CD4-positive, alpha-beta T cell treated with Interleukin-15 for 4 hours (primary cell): ENCODE measurements around the gene LRRC2.
"Not testable (repeated sequence)": the region's sequence is repeated elsewhere in the genome, so short reads cannot be mapped to it uniquely, and the experiment has no call there.

ENCODE experiments used
- DNase-seq: peaks from one replicate; pipeline ENCODE4 v3.0.0-alpha.2; 2020; ENCODE audit warnings: low spot score

The LRRC2 gene, protein sequence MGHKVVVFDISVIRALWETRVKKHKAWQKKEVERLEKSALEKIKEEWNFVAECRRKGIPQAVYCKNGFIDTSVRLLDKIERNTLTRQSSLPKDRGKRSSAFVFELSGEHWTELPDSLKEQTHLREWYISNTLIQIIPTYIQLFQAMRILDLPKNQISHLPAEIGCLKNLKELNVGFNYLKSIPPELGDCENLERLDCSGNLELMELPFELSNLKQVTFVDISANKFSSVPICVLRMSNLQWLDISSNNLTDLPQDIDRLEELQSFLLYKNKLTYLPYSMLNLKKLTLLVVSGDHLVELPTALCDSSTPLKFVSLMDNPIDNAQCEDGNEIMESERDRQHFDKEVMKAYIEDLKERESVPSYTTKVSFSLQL

DNA sequence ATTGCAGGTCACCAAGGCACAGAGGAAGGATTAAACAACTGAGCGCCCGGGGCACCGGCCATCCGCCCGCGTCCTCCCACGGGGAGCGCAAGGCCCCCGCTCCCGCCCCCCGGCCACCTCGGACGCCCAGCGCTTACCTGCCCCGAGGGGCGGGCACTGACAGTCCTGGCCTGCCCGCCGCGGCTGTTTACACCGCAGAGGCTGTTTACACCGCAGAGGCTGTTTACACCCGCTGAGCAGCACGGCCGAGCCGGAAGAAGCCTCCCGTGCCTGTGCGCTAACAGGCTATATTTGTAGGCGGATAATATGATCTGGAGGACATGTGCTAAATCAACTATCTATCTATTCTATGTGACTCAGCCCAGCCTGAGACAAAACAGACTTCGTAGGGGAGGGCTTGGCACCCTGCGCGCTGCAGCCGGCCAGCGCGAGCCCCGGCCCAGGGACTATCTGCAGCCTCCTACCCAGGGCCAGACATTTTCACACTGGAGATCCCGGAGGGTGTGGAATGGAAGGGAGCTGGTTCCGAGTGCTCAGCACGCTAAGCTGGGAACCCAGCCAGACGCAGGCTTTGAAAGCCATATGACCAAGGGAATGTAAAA, at the start of gene LRRC2:
Gene LRRC2 (minus strand): TSS at position 263 of the 602 bp plus-strand sequence. CDS start 14,711 bp downstream, outside the sequence.
- no peak for DNase-seq

DNA sequence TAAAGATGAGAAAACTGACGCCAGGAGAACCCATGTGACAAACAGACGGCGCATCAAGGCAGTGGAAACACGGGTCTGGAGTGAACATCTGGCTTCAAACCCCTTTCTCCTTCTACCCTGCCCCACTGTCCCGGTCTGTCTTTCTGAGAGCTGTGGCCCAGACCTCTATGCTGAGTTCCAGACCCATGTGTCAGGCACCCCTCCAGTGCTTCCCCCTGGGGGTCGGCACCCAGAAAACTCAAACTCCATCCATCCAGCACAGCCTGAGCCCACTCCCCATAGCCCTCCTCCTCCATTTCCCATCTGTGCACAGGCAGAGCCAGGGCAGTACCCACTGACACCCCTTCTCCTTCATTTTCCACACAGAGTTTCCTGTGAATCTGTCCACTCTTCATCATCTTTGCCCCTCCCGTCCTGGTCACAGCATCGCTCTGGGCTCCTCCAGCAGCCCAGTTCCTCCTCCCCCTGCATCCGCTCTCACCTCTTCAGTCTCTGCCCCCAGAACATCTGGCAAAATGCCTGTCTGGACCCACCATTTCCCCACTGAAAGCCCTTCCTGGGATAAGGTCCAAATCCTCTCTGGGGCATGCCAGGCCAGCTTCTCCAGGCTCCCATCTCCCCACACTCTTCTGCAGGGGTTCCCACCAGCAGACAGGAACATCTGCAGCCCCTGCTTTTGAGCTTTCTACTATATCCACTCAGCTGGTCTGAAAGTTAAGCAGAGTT, 49.1 kb upstream of the LRRC2 start:
- DNase-seq: no peak

DNA sequence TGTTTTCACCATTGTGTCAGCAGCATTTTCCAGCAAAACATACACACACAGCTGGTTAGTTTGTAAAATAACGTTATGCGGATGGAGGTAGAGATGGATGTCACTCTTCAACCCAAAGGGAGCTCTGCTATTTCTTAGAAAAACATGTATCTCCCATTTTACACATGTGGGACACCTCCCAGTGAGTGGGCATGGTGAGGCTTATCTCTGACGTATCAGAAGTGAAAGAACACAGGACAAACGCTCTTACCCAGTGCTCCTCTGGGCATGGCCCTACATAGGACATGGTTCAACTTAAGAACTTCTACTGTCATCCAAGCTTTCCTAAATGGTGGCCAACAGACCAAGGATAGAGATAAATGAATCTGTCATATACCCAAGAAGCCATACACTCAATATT, 48.3 kb upstream of the LRRC2 start:
- DNase-seq: no peak

DNA sequence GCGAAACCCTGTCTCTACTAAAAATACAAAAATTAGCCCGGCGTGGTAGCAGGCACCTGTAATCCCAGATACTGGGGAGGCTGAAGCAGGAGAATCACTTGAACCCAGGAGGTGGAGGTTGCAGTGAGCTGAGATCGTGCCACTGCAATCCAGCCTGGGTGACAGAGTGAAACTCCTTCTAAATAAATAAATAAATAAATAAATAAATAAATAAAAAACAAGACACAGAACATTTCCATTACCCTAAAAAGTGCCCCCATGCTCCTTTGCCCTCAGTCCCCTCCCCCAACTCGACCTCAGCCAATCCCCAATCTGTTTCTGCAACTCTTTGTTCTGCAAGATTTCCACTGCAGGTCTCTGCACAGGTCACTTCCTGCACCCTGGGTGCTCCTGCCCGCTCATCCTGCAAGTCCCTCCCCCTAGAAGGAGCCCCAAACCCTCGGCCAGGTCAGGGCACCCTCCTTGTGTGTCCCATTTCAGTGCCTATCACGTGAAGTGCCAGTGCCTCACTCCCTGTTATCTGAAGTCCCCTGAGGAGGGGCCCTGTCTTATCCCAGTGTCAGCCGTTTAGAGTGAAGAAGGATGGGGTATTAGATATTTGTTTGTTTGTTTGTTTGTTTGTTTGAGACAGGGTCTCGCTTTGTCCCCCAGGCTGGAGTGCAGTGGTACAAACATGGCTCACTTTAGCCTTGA, 47.4 kb upstream of the LRRC2 start:
- no peak for DNase-seq

DNA sequence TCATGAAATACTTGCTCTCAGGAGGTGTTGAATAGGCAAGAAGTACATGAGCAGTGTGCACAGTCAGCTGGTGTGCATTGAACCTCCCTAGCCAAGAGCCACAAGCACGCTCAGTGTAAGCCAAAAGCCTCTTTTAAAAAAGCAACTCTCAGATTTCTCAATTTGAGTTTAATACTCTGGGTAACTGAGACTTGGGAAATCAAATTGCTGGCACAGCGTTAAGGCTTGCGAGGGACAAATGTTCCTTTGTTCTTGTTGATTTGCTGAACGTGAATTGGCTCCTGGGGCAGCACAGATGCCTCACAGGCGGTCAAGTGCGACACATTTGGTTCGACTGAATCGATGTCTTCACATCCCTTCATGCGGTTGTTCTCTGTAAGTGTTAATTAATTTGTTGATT, 46.2 kb upstream of the LRRC2 start, which contains the start of gene FAM240A:
Gene FAM240A (plus strand): TSS at position 202 of the 400 bp plus-strand sequence. CDS start 159 bp downstream, at position 361.
- DNase-seq: no peak

DNA sequence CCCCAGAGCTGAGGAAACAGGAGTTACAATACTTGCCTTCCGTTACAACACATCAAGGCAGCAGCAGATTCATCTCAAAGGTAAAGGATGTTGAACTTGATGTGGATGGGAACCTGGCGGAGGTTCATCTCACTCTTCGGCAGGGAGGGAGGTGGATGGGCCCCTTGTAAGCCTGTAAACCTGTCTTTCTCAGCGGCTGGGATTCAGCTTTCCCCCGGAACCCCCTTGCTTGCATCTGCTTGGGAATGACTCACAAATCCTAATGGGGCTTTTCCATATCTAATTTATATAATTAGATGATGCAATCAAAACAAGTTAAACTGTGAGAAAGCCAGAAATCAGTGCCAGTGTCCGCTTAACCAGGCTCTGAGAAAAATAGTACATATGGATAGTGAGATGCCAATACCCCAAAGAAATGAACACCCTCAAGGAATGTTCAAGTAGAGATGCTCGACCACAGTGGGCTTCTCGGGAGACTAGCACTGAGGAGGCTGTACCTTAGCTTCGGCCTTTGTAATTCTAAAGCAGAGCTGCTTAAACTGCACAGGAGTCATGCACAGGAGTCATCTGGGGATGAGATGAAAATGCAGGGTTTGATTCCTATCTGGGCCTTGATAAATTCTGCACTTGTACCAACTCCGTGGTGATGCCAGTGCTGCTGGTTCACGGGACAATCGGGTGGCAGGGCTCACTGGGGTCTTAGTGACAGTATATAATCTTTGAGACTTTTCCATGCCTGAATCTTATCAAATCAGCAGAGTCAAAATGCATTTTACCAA, 44.0 kb upstream of the LRRC2 start:
- no peak for DNase-seq

DNA sequence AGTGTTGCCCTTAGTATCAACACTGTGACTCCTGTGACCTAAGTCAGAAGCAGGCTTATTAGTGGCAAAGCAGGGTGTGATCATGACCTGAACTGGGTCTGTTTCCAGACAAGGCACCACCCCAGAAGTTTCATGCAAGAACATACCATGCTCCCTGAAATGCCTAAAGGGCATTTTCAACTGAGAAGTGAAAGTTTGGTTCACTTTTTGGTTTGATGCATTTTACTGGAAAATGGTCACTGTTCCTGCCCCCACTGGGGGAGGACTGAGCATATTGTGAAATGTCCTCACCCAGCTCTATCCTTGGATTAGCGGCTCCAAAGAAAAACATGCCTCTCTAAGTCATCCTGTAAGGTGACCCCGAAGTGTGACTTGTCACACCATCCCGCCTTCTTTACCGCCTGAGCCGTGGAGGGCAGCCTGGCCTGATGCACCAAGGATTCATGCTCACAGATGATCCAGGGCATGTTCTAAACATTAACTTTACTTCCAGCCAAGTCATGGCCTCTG, 43.2 kb upstream of the LRRC2 start:
- no peak for DNase-seq

DNA sequence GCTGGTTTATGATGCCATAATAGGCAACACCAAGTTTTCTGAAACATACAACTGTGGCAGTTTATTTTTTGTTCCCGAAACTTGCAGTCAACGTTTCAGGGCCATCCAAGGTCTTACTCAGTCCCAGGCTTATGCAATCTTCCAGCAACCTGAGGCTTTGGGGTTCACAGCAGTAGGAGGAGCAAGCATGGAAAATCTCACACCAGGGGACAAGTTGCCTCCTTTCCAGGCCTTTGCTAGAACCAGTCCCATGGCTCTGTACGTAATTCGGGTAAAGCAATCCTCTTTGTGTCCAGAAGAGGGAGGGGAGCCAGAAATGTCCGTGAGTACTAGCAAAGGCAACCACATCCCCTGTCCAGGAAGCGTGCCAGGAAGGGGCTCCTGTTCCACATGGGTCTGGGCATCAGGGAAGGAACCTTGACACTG, 41.5 kb upstream of the LRRC2 start:
- DNase-seq: no peak

DNA sequence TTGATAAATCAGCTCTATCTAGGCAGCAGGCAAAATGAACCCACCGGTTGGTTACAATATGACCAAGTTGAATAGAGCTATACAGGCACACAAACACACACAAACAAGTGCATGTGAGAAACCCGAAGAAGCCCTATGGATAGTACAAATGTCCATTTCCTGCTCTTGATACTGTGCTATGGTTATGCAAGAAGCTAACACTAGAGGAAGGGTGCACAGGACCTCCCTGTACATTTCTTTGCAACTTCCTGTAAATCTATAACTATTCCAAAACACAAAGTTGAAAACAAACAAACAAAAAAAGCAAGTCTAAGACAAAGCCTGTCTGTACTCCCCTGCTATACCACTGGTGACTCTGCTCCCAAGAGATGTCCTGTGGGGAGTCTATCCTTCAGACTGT, 38.0 kb upstream of the LRRC2 start:
- no peak for DNase-seq

DNA sequence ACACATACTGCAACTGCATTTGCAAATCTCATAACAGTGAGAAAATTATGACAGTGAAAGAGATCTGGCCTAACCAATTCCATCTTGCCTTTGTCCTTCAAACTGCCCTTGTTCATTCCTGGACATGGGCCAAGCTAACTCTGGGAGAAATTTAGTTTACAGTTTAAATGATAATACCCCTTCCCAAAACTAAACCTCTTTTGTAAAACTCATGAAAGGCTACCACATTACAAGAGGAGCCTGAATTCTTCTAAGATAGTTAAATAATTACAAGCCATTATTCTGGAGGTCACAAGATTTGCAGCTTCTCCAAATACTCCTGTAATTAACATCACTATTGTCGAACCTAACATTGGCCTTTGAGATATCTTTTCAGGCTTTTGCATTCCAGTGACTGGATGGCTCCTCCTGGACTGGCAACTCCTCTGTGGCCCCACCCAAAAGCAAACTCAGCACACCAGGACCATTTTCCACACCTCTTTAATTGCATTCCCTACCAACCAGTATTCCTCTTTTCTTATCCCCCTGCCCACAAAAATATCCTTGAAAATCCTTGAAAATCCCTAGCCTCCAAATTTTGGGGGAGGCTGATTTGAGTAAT, 37.4 kb upstream of the LRRC2 start:
- no peak for DNase-seq

DNA sequence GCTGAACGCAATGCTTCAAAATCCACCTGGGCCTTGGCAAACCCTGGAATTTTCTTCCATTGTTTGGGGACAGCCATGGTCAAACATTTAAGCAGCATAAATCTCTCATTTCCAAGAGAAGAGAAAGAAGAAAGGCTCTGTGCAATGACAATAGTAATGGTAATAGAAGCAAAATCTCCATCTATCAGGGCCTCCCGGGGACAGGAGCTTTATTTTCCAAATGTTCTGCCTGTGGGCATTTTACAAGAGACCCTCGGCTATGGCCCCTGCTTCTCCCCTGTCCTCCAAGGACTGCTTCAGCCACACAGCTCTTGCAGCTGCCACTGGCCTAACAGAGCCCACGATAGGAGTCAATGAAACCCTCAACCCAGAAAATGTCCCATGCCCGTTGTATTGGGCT, 33.5 kb upstream of the LRRC2 start:
- no peak for DNase-seq

DNA sequence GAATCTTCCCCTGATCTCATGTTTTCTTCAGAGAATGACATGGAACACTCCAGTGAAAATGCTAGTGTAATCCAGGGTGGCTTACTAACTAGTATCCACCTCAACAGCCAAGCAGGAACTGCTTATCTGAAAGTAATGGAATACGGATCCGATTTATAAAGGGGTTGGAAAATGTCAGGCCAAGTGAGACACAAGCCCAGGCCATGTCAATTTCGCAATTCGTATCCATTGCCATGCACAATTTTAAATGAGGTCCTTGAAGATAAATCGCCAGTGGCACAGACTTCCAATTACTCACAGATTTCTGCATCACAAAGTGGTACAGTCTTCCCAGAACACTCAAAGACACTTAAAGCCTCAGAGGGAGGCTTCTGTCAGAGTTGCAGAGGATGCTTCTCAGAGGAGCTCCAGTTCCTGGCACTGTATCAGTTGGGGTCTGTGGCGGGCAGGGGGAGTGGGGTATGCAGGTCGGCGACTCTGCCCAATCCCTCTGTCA, 29.8 kb upstream of the LRRC2 start:
- no peak for DNase-seq

DNA sequence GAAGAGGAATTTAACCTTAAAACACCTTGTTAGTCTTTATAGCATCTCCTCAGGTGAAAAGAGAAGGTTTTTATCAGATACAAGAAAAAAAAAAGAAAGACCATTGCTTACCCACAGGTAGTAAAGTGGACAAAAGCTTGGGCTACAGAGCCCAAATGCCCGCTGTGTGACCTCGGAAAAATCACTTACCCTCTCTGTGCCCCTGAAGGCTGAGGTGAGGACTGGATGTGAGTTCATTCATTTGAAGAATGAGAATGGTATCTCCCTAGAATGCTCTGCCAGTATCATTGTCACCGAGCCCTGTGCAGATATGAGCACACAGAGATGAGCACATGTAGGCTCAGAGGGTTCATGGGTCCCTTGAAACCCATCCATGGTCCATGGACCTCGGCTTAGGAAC, 28.6 kb upstream of the LRRC2 start:
- DNase-seq: no peak

DNA sequence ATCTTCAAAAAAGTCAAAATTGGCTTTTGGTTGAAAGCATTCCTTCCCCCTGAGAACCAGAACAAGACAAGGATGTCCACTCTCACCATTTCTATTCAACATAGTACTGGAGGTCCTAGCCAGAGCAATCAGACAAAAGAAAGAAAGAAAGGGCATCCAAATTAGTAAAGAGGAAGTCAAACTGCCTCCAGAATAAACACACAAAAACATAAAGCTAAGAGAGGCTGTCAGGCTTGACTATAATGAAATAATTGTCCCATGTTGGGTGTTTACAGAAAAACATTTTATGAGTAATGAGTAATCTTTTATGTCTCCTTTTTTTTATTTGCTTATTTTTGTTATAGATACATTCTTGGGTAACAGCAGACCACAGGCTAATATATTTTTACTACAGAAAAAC, 27.9 kb upstream of the LRRC2 start:
- no peak for DNase-seq

DNA sequence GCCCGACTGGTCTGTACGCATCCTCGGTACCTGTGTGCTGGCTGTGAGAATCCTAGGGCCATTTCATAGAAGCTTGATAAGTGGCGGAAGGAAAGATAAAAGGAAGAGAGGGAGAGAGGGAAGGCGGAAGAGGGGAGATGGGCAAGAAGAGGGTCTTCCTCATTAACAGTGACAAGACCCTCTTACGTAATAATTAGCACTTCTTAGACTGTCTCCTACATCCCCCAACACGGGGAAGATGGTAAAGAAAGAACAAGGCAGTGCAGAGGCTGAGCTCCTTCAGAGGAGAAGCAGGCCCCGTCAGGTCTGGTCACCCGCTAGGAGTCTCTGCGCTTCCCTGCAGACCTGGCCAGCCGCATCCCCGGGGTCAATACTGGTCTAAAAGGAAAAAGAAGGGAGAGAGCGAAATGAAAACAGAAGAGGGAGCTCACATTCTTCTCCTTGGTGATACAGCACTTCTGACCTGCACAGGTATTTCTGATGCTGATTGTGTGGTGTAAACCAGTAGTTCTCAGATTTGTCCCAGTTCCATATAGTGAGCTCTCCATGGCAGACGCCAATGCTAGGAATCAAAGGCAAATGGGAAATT, 27.3 kb upstream of the LRRC2 start:
- DNase-seq: no peak

DNA sequence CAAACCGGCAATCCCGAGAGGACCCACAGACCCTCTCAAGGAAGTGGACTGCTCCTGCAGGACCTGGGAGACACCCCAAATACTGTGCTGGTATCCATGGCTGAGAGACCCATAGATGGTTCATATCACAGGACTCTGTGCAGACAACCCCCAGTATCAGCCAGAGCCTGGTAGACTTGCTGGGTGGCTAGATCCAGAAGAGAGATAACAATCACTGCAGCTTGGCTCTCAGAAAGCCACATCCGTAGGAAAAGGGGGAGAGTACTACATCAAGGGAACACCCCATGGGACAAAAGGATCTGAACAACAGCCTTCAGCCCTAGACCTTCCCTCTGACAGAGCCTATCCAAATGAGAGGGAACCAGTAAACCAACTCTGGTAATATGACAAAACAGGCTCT, 21.2 kb upstream of the LRRC2 start:
- not testable (repeated sequence) for DNase-seq

DNA sequence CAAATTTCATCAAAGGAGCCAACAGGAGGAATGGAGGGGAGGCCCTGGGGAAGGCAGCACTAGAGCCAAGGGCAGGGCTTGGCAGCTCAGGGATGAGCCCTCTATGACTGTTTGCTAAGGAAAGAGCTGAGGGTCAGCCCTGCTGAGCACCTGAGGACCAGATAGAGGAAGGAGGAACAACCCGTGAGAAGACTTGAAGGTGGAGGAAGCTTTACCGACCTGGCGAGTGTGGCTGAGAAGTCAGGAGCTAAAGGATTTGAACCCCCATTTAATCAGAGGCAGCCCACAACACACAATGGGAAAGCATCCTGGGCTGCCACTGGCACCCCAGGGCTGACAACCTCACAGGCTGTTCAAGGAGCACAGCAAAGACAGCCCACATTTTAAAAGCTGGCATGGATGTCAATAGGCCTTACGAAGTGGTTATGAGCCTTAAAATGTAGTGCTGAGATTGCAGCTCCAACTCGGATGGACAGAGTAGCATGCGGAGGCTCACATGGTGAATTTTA, 20.7 kb upstream of the LRRC2 start:
- DNase-seq: no peak

DNA sequence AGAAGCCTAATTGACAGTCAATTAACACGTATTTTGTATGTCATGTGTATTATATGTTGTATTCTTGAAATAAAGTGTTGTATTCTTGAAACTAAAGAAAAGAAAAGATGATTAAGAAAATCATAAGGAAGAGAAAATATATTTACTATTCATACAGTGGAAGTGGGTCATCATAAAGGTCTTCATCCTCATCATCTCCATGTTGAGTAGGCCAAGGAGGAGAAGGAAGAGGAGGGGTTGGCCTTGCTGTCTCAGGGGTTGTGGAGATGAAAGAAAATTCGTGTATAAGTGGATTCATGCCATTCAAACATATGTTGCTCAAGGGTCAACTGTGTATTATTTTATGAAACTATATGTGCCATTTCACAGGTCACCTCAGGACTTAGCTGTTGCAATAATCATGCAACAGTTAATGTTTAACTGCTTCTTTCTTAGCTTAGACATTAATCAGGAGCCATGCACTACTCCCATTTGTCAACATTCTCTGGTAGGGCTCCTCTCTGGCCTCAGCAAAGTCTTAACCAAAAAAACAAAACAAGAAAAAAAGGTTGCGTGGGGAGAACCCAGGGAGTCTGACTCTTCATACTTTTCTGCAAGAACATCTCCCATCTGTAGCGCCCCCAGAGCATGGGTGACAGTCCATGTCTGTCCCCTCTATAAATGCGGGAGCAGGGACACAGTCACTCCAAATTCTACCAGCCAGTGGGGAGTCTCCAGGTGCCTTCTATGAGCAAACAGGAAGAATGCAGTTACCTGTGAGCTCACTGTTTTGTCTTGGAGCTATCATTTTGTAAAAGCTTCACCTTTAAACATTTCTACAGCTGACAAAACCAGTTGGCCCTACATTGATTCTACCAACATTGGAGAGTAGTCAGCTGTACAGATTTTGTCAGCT, 19.9 kb upstream of the LRRC2 start:
- no peak for DNase-seq
